ENCODE results near the gene MAP7. TPM values are rescaled to one million over a fixed set of nuclear protein-coding genes. Genes with fewer than 3 reads are reported as not detected.

MAP7 gene
- total and polyA plus RNA-seq, 2 donors (not counting 3 experiments of a cell fraction or from before 2014, with no cell fraction given): 0.07 to 0.42 TPM

- dilution Hi-C loops (cut with MboI; ENCODE audit: extremely low pct_ligation_motif_present, low sequenced_read_pairs): no loop called here
- TF ChIP-seq POLR2AphosphoS5 (IDR thresholded peaks at IDR 0.05; ENCODE audit: insufficient read depth, low read depth, low read length) (no peak), FOS (IDR thresholded peaks at IDR 0.05; ENCODE audit: borderline replicate concordance, insufficient read depth, low read length) (no peak), POLR2A (IDR thresholded peaks at IDR 0.05; ENCODE audit: low read depth, low read length) (no peak), GATA2 (IDR thresholded peaks at IDR 0.05; ENCODE audit: insufficient read depth, insufficient read length, low read depth, low read length) (no peak), MAX (IDR thresholded peaks at IDR 0.05; ENCODE audit: insufficient read depth, insufficient read length) (no peak), MYC (IDR thresholded peaks at IDR 0.05; ENCODE audit: low read depth, low read length) (no peak), EZH2 (IDR thresholded peaks at IDR 0.05; ENCODE audit: borderline replicate concordance, low read depth, low read length, severe bottlenecking) (no peak), JUN (IDR thresholded peaks at IDR 0.05; ENCODE audit: borderline replicate concordance, insufficient read depth, insufficient read length, low read depth) (no peak), CTCF (IDR thresholded peaks at IDR 0.05; ENCODE audit: extremely low read depth in 1 of 2, insufficient read depth in 1 of 2, low read depth in 1 of 2, low read length in 2 of 2) (no peak)
- H4K20me1 ChIP-seq (replicated peaks; ENCODE audit: control insufficient read depth, extremely low read depth, insufficient read depth, low read length): no peaks in the 10 kb centered on the region
- peaks cover 0 to 2% of the 10 kb centered on the region in 2 experiments for H3K27me3 ChIP-seq (ENCODE audit: control insufficient read depth in 2 of 2, insufficient read depth in 2 of 2, low read length in 2 of 2)
- POLR2A ChIA-PET: no interaction called here
- H3K9ac ChIP-seq (replicated peaks; ENCODE audit: extremely low read depth, insufficient read depth, low read length): no peak overlapping the region
- H3K79me2 ChIP-seq (ENCODE audit: control insufficient read depth, insufficient read depth, low read length): no peaks in the 10 kb centered on the region
- no peaks in the 10 kb centered on the region for H3K9me3 ChIP-seq (replicated peaks; ENCODE audit: control insufficient read depth, insufficient read depth, low read length)
- no peak overlapping the region for H3K4me3 ChIP-seq (replicated peaks in 1 of 3; ENCODE audit: insufficient read depth in 1 of 3, low read depth in 1 of 3, low read length in 3 of 3)
- H3K36me3 ChIP-seq (ENCODE audit: control insufficient read depth in 2 of 2, extremely low read depth in 1 of 2, insufficient read depth in 2 of 2, low read length in 2 of 2): no peaks in the 10 kb centered on the region
- no TSS peak for BruUV-seq (replicated peaks)
- CTCF ChIA-PET: no interaction called here
- no peak overlapping the region for H3K4me2 ChIP-seq (ENCODE audit: insufficient read depth, low read length)
- FAIRE-seq (no peak), DNase-seq (ENCODE audit: low read depth, low spot score) (no peak)
- intact Hi-C loops (cut with micrococcal nuclease): no loop called here
- no peaks in the 10 kb centered on the region for H3K9me1 ChIP-seq (replicated peaks; ENCODE audit: control insufficient read depth, extremely low read depth, insufficient read depth, low read length)
- no peaks in the 10 kb centered on the region for H3K4me1 ChIP-seq (ENCODE audit: control insufficient read depth, extremely low read depth, insufficient read depth, low read length)
- no peak overlapping the region for H3K27ac ChIP-seq (ENCODE audit: insufficient read depth, low read depth, low read length)
- H2AFZ ChIP-seq (ENCODE audit: low read depth, low read length): no peak overlapping the region
Observed at GRCh38 chr6:136341967-136342366, 208.3 kb downstream of the MAP7 start.
